Transverse colon (tissue), 4 donors: ENCODE measurements around the gene SAP30BP.

Source experiments
- CTCF ChIP-seq, 5 experiments: fragments of 200-600 bp in 3 of 5; fragments of 450-650 bp in 2 of 5; sonication (generic) in 3 of 5; IDR thresholded peaks; 1 replicate in 2 of 5; 2 replicates in 3 of 5; pipeline ENCODE4 v1.5.1; 2016 to 2017; ENCODE audit warnings: antibody characterized with exemption in 5 of 5, inconsistent platforms in 3 of 5, mild to moderate bottlenecking in 2 of 5, moderate library complexity in 1 of 5
- EP300 ChIP-seq: sonication (generic); formaldehyde crosslinking; IDR thresholded peaks from one replicate; pipeline ENCODE4 v1.6.1; 2017; ENCODE audit warnings: antibody characterized with exemption, low read depth
- POLR2A ChIP-seq: fragments of 450-650 bp; IDR thresholded peaks from one replicate; pipeline ENCODE4 v1.6.1; 2016; ENCODE audit warnings: antibody characterized with exemption, mild to moderate bottlenecking, moderate library complexity
- POLR2AphosphoS5 ChIP-seq, 3 donors: sonication (generic); formaldehyde crosslinking; IDR thresholded peaks; one replicate each; pipeline ENCODE4 v1.6.1; 2016; ENCODE audit warnings: antibody characterized with exemption in 3 of 3

DNA sequence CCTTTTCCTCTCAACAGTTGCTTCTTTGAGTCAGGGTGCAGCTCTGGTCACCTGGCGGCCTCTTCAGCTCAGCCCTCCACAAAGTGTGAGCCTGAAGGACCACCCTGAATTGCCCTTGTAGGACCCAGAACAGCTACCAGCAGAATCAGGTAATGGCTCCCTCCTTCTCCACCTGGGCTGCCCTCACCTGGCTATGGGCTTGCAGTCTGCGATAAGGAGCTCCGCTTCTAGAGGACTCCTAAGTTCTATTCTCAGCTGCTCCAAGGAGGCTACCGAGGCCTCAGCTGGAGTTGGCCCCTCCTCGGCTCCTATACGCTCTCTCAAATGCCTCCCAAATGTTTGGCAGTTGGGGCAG lies 20.5 kb upstream of the SAP30BP start:
- TF ChIP-seq POLR2A = no peak
- no peak for TF ChIP-seq CTCF (IDR thresholded peaks at IDR 0.05)
- no peak for TF ChIP-seq EP300
- TF ChIP-seq POLR2AphosphoS5 (IDR thresholded peaks at IDR 0.05) = no peak
